ENCODE results near the gene MCOLN1. TPM values are rescaled to one million over a fixed set of nuclear protein-coding genes. Genes with fewer than 3 reads are reported as not detected.

Gene MCOLN1
- total RNA-seq, 1 experiment from 2014 or later = 15.7 TPM

GRCh38 chr19:7570761-7571160, 48.3 kb downstream of the MCOLN1 start:
- Histone ChIP-seq H3K27ac (ENCODE audit: insufficient read length, low read depth, low read length) (no peak overlapping the region), H3K9ac (ENCODE audit: extremely low read depth, insufficient read length, low read length) (no peak overlapping the region), H3K9me3 (ENCODE audit: control insufficient read depth, low read depth, low read length) (no peaks in the 10 kb centered on the region), H3K4me2 (ENCODE audit: insufficient read depth, insufficient read length, low read length) (no peak overlapping the region), H2BK15ac (ENCODE audit: low read depth, low read length) (no peak overlapping the region), H3K18ac (ENCODE audit: insufficient read length, low read depth, low read length) (no peak overlapping the region), H3K14ac (ENCODE audit: insufficient read depth, low read length) (no peak overlapping the region), H3K23ac (ENCODE audit: insufficient read length, low read depth, low read length) (no peak overlapping the region), H2BK20ac (ENCODE audit: low read depth, low read length, poor library complexity, severe bottlenecking) (no peak overlapping the region), H2AFZ (ENCODE audit: low read length) (no peak overlapping the region), H2BK12ac (ENCODE audit: insufficient read length, low read depth, low read length) (no peak overlapping the region), H3K56ac (ENCODE audit: insufficient read length, low read depth, low read length) (no peak overlapping the region), H2BK120ac (ENCODE audit: low read depth, low read length, poor library complexity, severe bottlenecking) (no peak overlapping the region), H3K4ac (ENCODE audit: low read depth, low read length) (no peak overlapping the region), H3K79me2 (ENCODE audit: insufficient read depth, low read length) (no peaks in the 10 kb centered on the region), H3K79me1 (ENCODE audit: insufficient read depth, low read depth, low read length, poor library complexity, severe bottlenecking) (no peaks in the 10 kb centered on the region), H4K5ac (ENCODE audit: insufficient read length, low read depth, low read length) (no peak overlapping the region), H4K8ac (replicated peaks; ENCODE audit: insufficient read length, low read depth, low read length) (no peak overlapping the region), H3K27me3 (ENCODE audit: insufficient read depth, low read length) (no peaks in the 10 kb centered on the region), H4K20me1 (ENCODE audit: control insufficient read depth, insufficient read depth, insufficient read length) (no peaks in the 10 kb centered on the region), H2AK5ac (ENCODE audit: insufficient read length, low read length) (no peak overlapping the region), H2BK5ac (ENCODE audit: insufficient read length, low read length) (no peak overlapping the region), H3T11ph (ENCODE audit: low read length) (no peak overlapping the region), H3K4me1 (ENCODE audit: insufficient read depth, low read length) (no peaks in the 10 kb centered on the region), H4K91ac (ENCODE audit: insufficient read length, low read depth, low read length) (no peak overlapping the region), H3K23me2 (ENCODE audit: insufficient read length, low read depth, low read length, poor library complexity, severe bottlenecking) (no peaks in the 10 kb centered on the region)
- no CpG with 5 or more reads among the region's 5 CpGs for WGBS (ENCODE audit: extremely low coverage, insufficient read length, low lambda C conversion rate)
- no peak overlapping the region for H3K27ac Mint-ChIP-seq
- no peaks in the 10 kb centered on the region for H3K4me1 Mint-ChIP-seq
- H3K4me3 Mint-ChIP-seq = no peak overlapping the region
- DNase-seq = no peak
- TF ChIP-seq CTCF (conservative IDR thresholded peaks at IDR 0.05) = no peak
- no peaks in the 10 kb centered on the region for H3K36me3 Mint-ChIP-seq (ENCODE audit: insufficient read depth in 1 of 3, low read depth in 3 of 3)
- H3K9me3 Mint-ChIP-seq = no peaks in the 10 kb centered on the region
- peaks cover 6% of the 10 kb centered on the region; the same call in 1 of the 2 replicates for H3K27me3 Mint-ChIP-seq (ENCODE audit: low read depth)

Measured in H9 (cell line).